GM19043 (cell line): ENCODE measurements around the gene MTCH1.

ENCODE experiments used
- ATAC-seq: cut with Tn5 transposase; IDR thresholded peaks from one replicate; pipeline ENCODE4 v1.9.1; 2021; ENCODE audit warnings: low read depth; ENCODE audit not compliant: unreplicated experiment

MTCH1 gene

GRCh38 chr6:36985808-36986703, at the start of gene MTCH1:
Gene MTCH1 (minus strand): TSS chr6:36986196. CDS start chr6:36986173, 23 bp downstream.
- peak; percentile 69 for ATAC-seq

- ATAC-seq, result no peak
These were observed 48.1 kb upstream of the MTCH1 start for GRCh38 chr6:37033819-37034795.

GRCh38 chr6:37033255-37033654, 47.3 kb upstream of the MTCH1 start:
- ATAC-seq, result no peak

GRCh38 chr6:37032239-37032638, 46.2 kb upstream of the MTCH1 start:
- no peak for ATAC-seq

- ATAC-seq, result no peak
These were observed 44.6 kb upstream of the MTCH1 start for GRCh38 chr6:37030599-37030998.

GRCh38 chr6:37029249-37029971, 43.4 kb upstream of the MTCH1 start:
- no peak for ATAC-seq

- no peak for ATAC-seq
These were observed 41.9 kb upstream of the MTCH1 start for GRCh38 chr6:37027811-37028469.

GRCh38 chr6:37027036-37027720, 41.2 kb upstream of the MTCH1 start:
- no peak for ATAC-seq

GRCh38 chr6:37025621-37026466, 39.8 kb upstream of the MTCH1 start:
- no peak for ATAC-seq

GRCh38 chr6:37024656-37025337, 38.8 kb upstream of the MTCH1 start:
- no peak for ATAC-seq

GRCh38 chr6:37022135-37022863, 36.3 kb upstream of the MTCH1 start:
- no peak for ATAC-seq

- ATAC-seq, result no peak
These were observed 35.5 kb upstream of the MTCH1 start for GRCh38 chr6:37021356-37022129.

GRCh38 chr6:37020812-37021211, 34.8 kb upstream of the MTCH1 start:
- no peak for ATAC-seq

GRCh38 chr6:37020381-37020780, 34.4 kb upstream of the MTCH1 start:
- no peak for ATAC-seq

GRCh38 chr6:37019065-37019450, 33.1 kb upstream of the MTCH1 start:
- ATAC-seq, result no peak

- ATAC-seq, result peak; percentile 80
These were observed 32.4 kb upstream of the MTCH1 start for GRCh38 chr6:37018198-37019064.
